ENCODE data around the gene CENPT.

GRCh38 chr16:67860589-67861398, 13.3 kb upstream of the CENPT start:
- no peak for TF ChIP-seq POLR2A (IDR thresholded peaks at IDR 0.05)
- TF ChIP-seq, protein P1, sequence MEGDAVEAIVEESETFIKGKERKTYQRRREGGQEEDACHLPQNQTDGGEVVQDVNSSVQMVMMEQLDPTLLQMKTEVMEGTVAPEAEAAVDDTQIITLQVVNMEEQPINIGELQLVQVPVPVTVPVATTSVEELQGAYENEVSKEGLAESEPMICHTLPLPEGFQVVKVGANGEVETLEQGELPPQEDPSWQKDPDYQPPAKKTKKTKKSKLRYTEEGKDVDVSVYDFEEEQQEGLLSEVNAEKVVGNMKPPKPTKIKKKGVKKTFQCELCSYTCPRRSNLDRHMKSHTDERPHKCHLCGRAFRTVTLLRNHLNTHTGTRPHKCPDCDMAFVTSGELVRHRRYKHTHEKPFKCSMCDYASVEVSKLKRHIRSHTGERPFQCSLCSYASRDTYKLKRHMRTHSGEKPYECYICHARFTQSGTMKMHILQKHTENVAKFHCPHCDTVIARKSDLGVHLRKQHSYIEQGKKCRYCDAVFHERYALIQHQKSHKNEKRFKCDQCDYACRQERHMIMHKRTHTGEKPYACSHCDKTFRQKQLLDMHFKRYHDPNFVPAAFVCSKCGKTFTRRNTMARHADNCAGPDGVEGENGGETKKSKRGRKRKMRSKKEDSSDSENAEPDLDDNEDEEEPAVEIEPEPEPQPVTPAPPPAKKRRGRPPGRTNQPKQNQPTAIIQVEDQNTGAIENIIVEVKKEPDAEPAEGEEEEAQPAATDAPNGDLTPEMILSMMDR (IDR thresholded peaks at IDR 0.05) = no peak

All from body of pancreas (tissue), 4 donors.